SH-SY5Y (cell line): ENCODE results near the gene ACTA2.

Experiments
- GATA2 ChIP-seq: IDR thresholded peaks from 2 replicates; pipeline ENCODE4 v1.6.1; 2011; ENCODE audit warnings: mild to moderate bottlenecking, low read depth, low read length
- GATA3 ChIP-seq: IDR thresholded peaks from 2 replicates; pipeline ENCODE4 v1.6.1; 2011; ENCODE audit warnings: low read depth, mild to moderate bottlenecking, low read length, moderate library complexity

DNA sequence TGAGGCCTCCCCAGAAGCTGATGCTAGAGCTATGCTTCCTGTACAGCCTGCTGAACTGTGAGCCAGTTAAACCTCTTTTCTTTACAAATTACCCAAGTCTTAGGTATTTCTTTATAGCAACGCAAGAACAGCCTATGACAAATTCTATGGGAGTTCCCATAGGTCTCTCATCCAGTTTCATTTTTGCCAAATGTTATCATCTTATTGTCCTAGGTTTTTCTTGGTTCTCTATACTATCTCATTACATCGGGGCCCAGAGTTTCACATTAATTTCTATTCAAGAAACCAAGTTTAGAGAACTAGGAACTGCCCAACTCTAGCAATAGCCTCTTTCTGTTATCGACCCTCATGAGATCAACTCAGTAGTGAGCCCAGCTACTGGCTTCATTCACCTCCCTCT, 15.9 kb downstream of the ACTA2 start:
- no peak for TF ChIP-seq GATA2
- TF ChIP-seq GATA3 = no peak
